NCI-H2196 treated with DMSO at 0.1 percent for 48 hours (cell line): ENCODE data around the gene TUBGCP3.
"Not testable (repeated sequence)": the region's sequence is repeated elsewhere in the genome, so short reads cannot be mapped to it uniquely, and the experiment has no call there.

Experiments used
- DNase-seq: peaks from one replicate; lab custom pipeline; 2025; ENCODE audit not compliant: unreplicated experiment; lab: John Stamatoyannopoulos, UW

Gene TUBGCP3

GRCh38 chr13:112587764-112588489 lies at the start of gene TUBGCP3:
Gene TUBGCP3, minus strand, starts transcription at chr13:112588153. Its CDS starts 173 bp downstream, at chr13:112587980.
- peak; percentile 15 for DNase-seq

GRCh38 chr13:112637017-112637801 lies 49.3 kb upstream of the TUBGCP3 start:
- no peak for DNase-seq

- no peak for DNase-seq
These were observed 48.5 kb upstream of the TUBGCP3 start for GRCh38 chr13:112636401-112636975.

GRCh38 chr13:112635323-112635722 lies 47.4 kb upstream of the TUBGCP3 start:
- no peak for DNase-seq

DNA sequence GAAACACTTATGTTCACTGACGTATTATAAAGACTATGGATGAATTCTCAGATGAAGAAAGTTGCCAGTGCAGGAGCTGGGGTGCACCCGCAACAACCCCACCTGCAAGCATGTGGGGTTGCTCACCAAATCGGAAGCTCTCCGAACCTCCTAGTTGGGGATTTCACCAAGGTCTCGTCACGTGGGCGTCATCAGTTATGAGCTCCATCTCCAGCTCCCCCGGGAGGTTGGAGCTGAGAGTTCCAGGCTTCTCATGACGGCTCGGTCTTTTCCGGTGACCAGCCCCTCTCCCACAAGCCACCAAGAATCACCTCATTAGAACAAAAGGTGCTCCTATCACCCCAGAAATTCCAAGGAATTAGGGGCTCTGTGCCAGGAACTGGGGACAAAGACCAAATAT lies 46.1 kb upstream of the TUBGCP3 start:
- DNase-seq, result no peak

GRCh38 chr13:112630226-112630625 lies 42.3 kb upstream of the TUBGCP3 start:
- not testable (repeated sequence) for DNase-seq

DNA sequence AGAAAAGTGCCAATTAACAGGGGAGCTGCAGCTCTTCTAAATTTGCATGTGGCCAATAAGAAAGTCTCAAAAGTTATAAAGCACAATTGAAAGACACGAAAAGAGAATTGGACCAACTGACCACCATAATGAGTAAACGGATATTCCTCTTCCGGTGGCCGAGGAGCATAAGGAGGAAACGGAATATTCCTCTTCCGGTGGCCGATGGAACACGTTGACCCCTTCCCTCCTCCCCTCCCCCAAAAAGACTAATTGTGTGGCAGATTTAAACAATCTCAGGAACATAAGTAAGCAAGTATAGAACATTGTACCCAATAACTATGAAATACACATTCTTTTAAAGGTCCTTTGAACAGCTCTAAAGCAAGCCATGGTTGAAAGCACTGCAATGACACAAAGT lies 41.2 kb upstream of the TUBGCP3 start:
- no peak for DNase-seq

DNA sequence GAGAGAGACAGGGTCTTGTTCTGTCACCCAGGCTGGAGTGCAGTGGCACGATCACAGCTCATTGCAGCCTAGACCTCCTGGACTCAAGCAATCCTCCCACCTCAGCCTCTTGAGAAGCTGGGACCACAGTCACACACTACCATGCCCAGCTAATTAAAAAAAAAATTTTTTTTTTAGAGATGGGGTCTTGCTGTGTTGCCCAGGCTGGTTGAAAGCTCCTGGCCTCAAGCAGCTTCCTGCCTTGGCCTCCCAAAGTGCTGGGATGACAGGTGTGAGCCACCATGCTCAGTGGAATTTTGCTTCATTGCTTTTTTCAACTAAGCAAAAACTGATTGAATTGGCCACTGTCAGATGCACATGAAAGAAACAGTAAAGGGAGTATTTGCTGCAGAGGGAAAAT lies 39.7 kb upstream of the TUBGCP3 start:
- DNase-seq, result not testable (repeated sequence)

DNA sequence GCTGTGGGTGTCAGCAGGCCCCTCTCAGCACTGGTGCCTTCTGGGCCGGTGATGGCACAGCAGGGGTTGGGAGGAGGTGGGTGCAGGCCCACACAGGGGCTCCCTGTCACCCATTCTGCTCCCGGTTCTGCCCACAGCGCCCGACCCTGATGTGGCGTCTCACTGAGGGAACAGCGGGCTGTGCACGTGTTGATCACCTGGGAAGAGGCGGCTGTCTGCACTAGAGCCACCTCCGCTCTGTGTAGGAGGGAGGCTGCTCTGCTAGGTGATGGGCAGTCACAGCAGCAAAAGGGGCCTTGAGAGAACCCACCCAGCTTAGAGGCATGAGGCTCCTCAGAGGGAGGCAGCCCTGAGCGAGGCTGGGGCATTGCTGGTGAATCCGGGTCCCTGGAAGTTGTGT lies 39.2 kb upstream of the TUBGCP3 start:
- DNase-seq, result no peak

- no peak for DNase-seq
These were observed 38.8 kb upstream of the TUBGCP3 start for GRCh38 chr13:112626761-112627160.

DNA sequence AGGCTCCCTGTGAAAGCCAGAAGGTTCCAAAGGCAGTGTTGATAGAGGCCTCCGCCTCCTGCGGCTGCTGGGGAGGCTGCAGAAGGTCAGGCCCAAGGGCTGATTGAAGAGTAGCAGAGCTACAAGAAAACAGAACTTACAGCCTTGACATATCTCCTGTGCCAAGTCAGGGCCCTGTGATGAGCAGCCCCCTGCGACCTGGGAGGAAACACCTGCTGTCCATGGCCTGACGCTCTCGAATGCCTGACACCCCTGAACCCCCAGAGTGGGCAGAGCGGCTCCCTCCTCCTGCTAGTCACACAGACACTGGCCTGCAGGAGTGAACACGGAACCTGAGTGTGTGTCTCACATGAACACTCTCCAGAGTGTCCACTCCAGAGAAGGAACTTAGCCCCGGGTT lies 38.2 kb upstream of the TUBGCP3 start:
- no peak for DNase-seq

DNA sequence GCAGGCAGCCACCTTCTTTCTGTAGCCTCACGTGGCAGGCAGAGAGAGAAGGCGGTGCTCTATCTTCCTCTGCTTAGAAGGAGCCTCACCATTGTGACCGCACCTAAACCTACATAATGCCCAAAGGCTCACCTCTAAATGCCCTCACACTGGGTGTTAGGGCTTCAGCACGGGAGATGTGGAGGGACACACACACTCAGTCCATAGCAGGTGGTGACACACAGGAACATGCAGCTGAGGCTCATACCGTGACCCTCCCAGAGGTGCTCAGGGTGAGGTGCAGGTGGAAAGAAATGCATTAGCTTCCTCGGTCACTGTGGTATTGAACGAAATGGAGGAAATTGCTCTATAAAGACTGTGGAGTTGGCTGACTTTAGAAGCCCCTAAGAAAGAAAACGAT lies 37.7 kb upstream of the TUBGCP3 start:
- DNase-seq, result no peak

- DNase-seq, result no peak
These were observed 36.9 kb upstream of the TUBGCP3 start for GRCh38 chr13:112624602-112625430.

DNA sequence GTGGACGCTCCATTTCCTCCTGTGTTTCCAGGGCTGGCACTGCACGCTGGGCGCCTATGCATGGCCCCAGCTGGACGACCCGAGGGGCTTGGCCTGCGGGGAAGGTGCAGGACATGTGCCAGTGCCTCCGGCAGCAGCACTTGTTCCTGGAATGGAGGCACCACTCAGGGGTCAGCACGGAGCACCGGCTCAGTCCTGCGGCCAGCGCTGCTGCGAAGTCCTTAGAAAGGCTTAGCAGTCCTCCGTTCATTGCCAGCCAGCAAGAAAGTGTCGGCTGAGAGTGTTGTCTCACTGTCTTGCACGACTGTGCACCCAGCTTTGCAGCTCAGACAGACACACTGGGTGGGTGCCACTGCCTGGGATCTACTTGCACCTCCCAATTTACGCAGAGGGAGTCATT lies 36.1 kb upstream of the TUBGCP3 start:
- no peak for DNase-seq

DNA sequence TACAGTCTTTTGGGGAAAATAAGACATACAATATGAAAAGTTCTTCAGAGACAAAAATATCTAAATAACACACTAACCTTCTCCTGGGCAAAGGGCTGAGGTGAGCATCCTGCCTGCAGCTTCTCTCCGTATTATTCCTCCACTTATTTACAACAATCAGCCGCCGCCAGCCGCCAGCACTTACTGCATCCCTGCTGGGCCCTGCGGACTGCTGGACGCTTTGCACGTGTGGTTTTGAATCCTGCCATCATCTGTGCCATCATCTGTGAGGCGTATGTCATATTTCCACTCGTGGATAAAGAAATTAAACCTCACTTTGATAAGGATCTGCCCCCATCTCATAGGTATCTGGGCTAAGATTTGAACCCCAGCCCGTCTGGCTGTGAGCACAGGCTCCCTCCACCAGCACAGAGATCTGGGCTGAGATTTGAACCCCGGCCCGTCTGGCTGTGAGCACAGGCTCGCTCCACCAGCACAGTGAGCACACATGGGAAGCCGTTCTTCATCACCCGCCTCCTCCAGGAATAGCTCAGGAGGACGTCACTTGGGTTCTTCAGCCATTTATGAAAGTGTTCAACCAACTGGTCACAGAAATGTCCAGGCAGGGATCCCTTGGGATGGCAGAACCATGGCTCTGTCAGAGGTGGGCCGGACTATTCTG lies 35.2 kb upstream of the TUBGCP3 start:
- DNase-seq, result no peak

- DNase-seq, result no peak
These were observed 34.4 kb upstream of the TUBGCP3 start for GRCh38 chr13:112622375-112622774.

DNA sequence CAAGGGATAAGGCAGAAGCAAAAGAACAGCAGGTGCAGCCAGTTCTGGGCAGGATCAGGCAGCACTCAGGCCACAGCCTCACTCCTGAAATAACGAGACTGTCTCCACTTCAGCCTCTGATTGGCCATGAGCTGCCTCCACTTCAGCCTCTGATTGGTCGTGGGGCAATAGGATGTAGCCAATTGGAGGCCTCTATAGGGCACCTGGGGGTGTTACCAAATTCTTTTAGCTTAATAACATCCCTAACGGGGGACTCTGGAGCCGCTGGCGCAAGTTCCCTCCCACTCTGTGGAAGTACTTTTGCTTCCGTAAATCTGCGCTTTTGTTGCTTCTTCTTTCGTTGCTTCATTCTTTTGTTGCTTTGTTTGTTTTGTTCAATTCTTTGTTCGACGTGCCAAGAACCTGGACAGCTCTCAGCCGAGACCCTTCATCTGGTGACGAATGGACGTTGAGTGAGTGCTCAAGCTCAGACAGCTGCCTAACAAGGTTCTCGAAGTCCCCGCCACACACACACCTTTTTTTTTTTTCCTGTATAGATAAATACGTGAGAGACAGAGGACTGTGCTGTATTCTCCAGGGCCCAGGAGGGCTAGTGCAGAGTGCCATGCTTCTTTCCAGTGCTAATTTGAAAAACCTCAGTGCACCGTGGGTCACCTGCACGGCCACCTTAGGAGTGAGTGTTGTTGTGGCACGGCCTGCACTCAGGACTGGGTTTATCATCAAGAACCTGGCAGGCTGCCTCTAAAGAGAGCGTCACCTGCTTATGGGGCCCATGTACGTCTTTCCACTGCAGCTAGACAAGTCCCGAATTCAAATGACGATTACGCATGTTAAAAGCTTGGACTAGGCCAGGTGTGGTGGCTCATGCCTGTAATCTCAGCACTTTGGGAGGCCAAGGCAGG lies 32.0 kb upstream of the TUBGCP3 start:
- DNase-seq, result peak; percentile 69

- DNase-seq, result no peak
These were observed 30.5 kb upstream of the TUBGCP3 start for GRCh38 chr13:112618501-112618900.

GRCh38 chr13:112617754-112618375 lies 29.9 kb upstream of the TUBGCP3 start:
- no peak for DNase-seq
